A673 (cell line): Measurements from ENCODE around the gene GRAPL.
"Not testable (repeated sequence)": the region's sequence is repeated elsewhere in the genome, so short reads cannot be mapped to it uniquely, and the experiment has no call there.

ENCODE experiments used
- EZH2 ChIP-seq: fragments of 200-600 bp; sonication (generic); IDR thresholded peaks from 2 replicates; pipeline ENCODE4 v1.6.1; 2017; ENCODE audit warnings: borderline replicate concordance, low read depth, mild to moderate bottlenecking, mixed read lengths, antibody characterized with exemption, low read length; ENCODE audit not compliant: poor library complexity, severe bottlenecking
- TF ChIP-seq, protein P1 (sequence below): fragments of 300-800, 200-600 bp; sonication (generic); conservative IDR thresholded peaks from 2 replicates; pipeline ENCODE4 v1.5.1; 2017; ENCODE audit warnings: low read depth, mild to moderate bottlenecking, antibody characterized with exemption, low read length, moderate library complexity, mixed read lengths

DNA sequence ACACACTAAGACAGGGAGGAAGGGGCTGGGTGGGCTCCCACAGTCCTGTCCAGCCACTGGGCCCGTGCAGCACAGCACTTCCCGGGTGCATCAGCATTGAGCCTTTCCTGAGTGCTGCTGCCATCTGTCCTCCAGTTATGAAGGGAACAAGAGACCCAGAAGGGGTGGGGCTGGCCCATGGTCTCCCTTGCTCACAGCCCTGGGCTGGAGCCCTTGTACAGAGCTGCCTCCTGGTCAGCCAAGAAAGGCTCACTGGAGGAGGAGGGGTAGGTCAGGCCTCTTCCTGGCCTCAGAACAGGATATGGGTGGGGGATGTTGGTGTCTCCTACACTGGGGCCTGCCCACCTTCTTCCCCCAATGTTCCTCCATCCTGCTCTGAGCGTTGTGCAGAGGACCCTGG is 76.0 kb downstream of the GRAPL start:
- TF ChIP-seq, protein P1, sequence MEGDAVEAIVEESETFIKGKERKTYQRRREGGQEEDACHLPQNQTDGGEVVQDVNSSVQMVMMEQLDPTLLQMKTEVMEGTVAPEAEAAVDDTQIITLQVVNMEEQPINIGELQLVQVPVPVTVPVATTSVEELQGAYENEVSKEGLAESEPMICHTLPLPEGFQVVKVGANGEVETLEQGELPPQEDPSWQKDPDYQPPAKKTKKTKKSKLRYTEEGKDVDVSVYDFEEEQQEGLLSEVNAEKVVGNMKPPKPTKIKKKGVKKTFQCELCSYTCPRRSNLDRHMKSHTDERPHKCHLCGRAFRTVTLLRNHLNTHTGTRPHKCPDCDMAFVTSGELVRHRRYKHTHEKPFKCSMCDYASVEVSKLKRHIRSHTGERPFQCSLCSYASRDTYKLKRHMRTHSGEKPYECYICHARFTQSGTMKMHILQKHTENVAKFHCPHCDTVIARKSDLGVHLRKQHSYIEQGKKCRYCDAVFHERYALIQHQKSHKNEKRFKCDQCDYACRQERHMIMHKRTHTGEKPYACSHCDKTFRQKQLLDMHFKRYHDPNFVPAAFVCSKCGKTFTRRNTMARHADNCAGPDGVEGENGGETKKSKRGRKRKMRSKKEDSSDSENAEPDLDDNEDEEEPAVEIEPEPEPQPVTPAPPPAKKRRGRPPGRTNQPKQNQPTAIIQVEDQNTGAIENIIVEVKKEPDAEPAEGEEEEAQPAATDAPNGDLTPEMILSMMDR, result not testable (repeated sequence)
- TF ChIP-seq EZH2, result not testable (repeated sequence)
